C1 segment of cervical spinal cord (tissue), 14 donors: ENCODE data around the gene DSCAM.
A peak's percentile ranks its signal among the peaks of the same experiment; 100 is the strongest.

Source experiments
- DNase-seq, 14 donors: peaks; one replicate each; lab custom pipeline; 2025; lab: John Stamatoyannopoulos, UW

The DSCAM gene

GRCh38 chr21:40667967-40668366, 179.0 kb downstream of the DSCAM start:
- DNase-seq = no peak

- DNase-seq = no peak
These were observed 184.1 kb downstream of the DSCAM start for GRCh38 chr21:40662889-40663288.

- no peak for DNase-seq
These were observed 186.5 kb downstream of the DSCAM start for GRCh38 chr21:40660461-40660860.

- DNase-seq = no peak
These were observed 188.6 kb downstream of the DSCAM start for GRCh38 chr21:40658311-40658710.

GRCh38 chr21:40652436-40652835, 194.5 kb downstream of the DSCAM start:
- no peak for DNase-seq

- no peak for DNase-seq
These were observed 199.3 kb downstream of the DSCAM start for GRCh38 chr21:40647706-40648105.

GRCh38 chr21:40646651-40647050, 200.3 kb downstream of the DSCAM start:
- no peak for DNase-seq

- no peak for DNase-seq
These were observed 205.9 kb downstream of the DSCAM start for GRCh38 chr21:40641042-40641441.

GRCh38 chr21:40640266-40640789, 206.6 kb downstream of the DSCAM start:
- no peak for DNase-seq

GRCh38 chr21:40639616-40640194, 207.3 kb downstream of the DSCAM start:
- DNase-seq = no peak

GRCh38 chr21:40638466-40639251, 208.3 kb downstream of the DSCAM start:
- DNase-seq = peak in 1 of 14 donors; percentile 3

GRCh38 chr21:40636026-40636425, 210.9 kb downstream of the DSCAM start:
- no peak for DNase-seq

- no peak for DNase-seq
These were observed 211.6 kb downstream of the DSCAM start for GRCh38 chr21:40635391-40635790.

- DNase-seq = peak in 4 of 14 donors; percentile 4 to 34 (median 14)
These were observed 212.8 kb downstream of the DSCAM start for GRCh38 chr21:40634141-40634540.

GRCh38 chr21:40633048-40633447, 213.9 kb downstream of the DSCAM start:
- DNase-seq = no peak

GRCh38 chr21:40631211-40631610, 215.7 kb downstream of the DSCAM start:
- peak in 1 of 14 donors; percentile 21 for DNase-seq

GRCh38 chr21:40625991-40626390, 221.0 kb downstream of the DSCAM start:
- DNase-seq = no peak

- no peak for DNase-seq
These were observed 223.4 kb downstream of the DSCAM start for GRCh38 chr21:40623528-40623927.

GRCh38 chr21:40622531-40622930, 224.4 kb downstream of the DSCAM start:
- no peak for DNase-seq

GRCh38 chr21:40620386-40621145, 226.4 kb downstream of the DSCAM start:
- no peak for DNase-seq

- no peak for DNase-seq
These were observed 228.6 kb downstream of the DSCAM start for GRCh38 chr21:40618191-40618973.

- DNase-seq = no peak
These were observed 230.6 kb downstream of the DSCAM start for GRCh38 chr21:40616377-40616704.
